GM18951 (cell line): Measurements from ENCODE around the gene TEC.
A peak's percentile ranks its signal among the peaks of the same experiment; 100 is the strongest.
"Not testable (repeated sequence)": the region's sequence is repeated elsewhere in the genome, so short reads cannot be mapped to it uniquely, and the experiment has no call there.

ENCODE experiments used
- POLR2A ChIP-seq: IDR thresholded peaks from 4 replicates; pipeline ENCODE4 v1.6.1; 2011; ENCODE audit warnings: mild to moderate bottlenecking; ENCODE audit not compliant: insufficient read length, insufficient read depth; ENCODE audit errors: extremely low read depth
- in situ Hi-C: fragments of 300-500 bp; cut with MboI; formaldehyde crosslinking; loops from one replicate; pipeline ENCODE4 v1.12.0; 2022; ENCODE audit warnings: low sequenced_read_pairs, mixed read lengths, inconsistent platforms; ENCODE audit not compliant: unreplicated experiment

Gene TEC

DNA sequence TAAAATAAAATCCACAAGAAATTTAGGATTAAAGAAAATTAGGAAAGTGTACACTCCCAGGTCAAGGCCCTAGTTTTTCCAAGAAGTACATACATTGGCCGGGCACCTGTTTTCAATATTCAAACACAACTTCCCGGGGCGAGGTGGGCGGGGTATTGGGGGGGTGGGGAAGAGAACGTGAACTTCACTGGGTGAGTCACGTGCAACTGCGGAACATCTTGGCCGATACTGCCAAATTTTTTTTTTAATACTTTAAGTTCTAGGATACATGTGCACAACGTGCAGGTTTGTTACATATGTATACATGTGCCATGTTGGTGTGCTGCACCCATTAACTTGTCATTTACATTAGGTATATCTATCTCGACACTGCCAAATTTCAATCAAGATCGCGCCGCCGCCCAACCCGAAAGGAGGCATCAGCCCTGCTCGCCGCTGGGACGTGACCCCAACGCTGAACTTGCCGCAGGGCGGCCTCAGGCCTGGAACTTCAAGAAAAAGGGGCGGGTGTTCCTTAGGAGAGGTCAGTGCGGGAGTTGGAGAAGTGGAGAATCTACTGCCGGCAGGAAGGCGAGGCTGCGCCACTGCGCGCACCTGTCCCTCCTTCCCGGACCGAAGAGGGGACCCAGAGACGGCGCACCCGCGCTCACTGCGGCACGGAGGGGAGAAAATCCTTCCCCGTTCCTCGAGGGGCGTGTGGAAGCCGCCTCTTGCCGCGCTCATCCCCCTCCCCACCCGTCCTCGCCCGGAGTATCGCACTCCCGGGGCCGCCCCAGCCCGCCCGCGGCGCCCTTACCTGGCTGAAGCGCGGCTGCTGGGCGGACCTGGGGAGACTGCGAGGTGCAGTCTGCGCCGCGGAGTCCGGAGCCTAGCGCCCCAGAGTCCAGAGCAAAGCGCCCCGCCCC is at the start of gene TEC:
Gene TEC (minus strand): TSS at position 883 of the 905 bp plus-strand sequence. CDS start 41,224 bp downstream, outside the sequence.
- peak; percentile 89 for TF ChIP-seq POLR2A

DNA sequence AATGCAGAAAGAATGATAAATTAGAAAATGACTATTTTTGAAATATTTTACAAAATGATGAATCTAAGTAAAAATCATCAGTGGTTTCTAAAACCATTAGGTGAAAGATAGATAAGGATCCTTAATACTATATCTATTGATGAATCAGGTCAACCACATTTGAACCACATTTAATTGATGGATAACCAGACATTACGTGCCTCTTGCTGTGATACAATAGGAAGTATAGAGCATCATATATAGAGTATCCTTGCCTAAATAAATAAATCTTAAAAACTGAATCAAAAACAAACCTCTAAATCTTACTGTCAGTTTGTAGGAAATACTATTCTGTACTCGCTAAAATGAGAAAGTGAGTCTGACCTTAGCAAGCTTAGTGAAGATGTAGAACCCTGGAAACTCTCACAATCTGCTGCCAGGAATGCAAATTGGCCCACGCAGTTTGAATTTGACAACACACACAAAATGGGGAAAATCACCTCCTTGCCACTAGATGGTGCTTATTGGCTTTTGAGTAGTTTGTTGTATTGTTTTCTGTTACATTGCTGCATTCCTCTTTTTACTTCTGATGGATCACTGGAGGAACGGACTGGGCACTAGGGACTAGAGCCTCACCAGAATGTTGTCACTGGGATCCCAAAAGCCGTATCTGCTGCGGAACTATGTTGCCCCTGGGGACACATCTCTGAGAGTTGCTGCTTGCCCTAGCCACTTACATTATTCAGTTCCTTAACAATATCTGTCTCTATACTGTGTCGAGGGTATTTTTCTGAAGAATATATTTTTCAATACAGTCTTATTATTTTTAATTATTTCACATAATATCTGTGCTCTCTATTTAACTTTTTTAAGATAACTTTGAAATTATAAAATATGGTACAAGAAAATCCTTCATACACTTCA is 46.3 kb upstream of the TEC start:
- in situ Hi-C loops: no loop called here

More for the DNA sequence above, at the start of gene TEC:
- in situ Hi-C loops: no loop called here

DNA sequence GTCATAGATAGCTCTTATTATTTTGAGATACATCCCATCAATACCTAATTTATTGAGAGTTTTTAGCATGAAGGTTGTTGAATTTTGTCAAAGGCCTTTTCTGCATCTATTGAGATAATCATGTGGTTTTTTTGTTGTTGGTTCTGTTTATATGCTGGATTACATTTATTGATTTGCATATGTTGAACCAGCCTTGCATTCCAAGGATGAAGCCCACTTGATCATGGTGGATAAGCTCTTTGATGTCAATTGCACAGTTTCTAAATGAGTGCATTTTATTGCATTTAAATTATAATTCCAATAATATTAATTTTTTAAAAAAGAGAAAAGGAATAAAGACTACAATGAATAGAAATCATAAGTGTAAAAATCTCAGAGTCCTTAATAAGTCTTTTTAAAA is 45.1 kb upstream of the TEC start:
- in situ Hi-C loops: not testable (repeated sequence)

More for the DNA sequence above, 46.3 kb upstream of the TEC start:
- no peak for TF ChIP-seq POLR2A

DNA sequence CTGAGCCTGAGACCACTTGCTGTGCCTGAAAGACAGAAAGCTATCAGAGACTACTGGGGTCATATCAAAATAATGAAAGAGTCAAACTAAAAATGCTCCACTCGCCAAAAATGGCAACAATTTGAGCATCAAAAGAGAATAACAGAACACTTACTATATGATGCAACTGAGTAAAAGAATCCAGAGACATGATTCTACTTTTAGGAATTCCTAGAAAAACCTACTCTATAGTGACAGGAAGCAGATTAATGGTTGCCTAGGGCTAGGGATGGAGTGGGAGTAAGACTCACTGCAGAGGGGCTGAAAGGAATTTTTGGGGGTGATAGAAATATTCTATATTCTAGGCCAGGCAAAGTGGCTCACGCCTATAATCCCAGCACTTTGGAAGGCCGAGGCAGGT is 42.3 kb upstream of the TEC start:
- in situ Hi-C loops: no loop called here
- no peak for TF ChIP-seq POLR2A

DNA sequence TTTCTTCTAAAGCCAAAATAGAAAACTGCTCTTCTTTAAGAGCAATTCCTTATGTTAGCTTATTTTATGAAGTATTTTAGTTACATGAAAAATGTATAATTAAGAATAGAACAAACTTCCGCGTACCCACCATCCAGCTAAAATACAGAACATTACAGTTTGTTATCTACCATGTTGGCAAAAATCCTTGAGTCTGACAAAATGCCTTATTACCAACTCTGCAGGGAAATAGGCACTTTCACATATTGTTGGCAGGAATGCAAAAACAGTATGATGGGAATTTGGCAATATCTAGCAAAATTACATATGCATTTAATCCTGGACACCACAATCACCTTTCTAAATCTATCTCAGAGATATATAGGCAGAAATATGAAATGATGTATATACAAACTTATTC is 39.3 kb upstream of the TEC start:
- no peak for TF ChIP-seq POLR2A
- in situ Hi-C loops: no loop called here

DNA sequence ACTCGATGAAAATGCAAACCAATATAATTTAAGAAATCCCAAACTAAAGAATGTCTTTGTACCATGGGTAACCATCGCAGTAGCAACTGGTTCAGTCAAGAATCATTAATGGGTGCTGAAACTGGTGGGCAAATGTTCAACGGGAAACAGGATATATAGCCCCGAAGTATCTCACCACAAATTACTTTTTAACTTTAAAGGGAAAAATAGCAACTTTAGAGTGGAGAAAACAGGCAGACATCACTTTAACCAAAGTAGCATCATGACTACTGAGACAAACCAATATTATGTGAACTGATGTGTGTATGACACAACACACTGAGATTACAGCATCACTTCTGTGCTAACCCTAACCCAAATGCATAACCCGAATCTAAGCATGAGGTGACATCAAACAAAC is 37.9 kb upstream of the TEC start:
- in situ Hi-C loops: no loop called here

DNA sequence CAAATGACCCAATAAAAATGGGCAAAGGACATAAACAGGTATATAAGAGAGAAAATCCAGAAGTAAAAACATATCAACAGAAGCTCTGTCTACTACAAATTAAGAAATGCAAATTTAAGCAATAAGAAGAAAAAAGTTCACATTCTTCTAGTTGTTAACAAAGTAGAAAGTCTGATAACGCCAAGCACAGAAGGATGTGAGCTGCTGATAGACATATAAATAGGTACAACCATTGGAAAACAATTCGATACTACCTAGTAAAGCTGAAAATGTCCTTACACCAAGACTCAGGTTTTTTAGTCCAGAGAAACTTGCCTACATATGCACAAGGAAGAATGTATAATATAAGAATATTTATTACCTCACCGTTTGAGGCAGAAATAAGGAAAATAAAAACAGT is 35.9 kb upstream of the TEC start:
- in situ Hi-C loops: no loop called here

More for the DNA sequence above, 37.9 kb upstream of the TEC start:
- no peak for TF ChIP-seq POLR2A

DNA sequence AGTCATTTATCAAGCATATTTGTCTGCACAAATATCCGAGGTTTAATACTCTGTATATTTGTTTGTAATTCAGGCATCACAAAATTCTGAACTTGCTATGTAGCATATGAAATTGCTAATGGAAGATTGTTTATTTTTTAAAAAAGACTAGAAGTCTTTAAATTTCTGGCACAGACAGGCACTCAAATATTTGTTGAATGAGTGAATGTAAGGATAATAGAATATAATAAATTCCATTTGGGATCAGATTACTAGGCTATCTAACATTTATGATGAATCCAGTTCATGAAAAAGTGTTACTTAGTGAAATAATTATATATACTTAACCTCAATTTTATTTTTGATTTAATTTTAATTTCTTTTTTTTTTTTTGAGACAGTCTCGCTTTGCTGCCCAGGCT is 30.4 kb upstream of the TEC start:
- in situ Hi-C loops: no loop called here
- no peak for TF ChIP-seq POLR2A

More for the DNA sequence above, 35.9 kb upstream of the TEC start:
- TF ChIP-seq POLR2A: no peak

DNA sequence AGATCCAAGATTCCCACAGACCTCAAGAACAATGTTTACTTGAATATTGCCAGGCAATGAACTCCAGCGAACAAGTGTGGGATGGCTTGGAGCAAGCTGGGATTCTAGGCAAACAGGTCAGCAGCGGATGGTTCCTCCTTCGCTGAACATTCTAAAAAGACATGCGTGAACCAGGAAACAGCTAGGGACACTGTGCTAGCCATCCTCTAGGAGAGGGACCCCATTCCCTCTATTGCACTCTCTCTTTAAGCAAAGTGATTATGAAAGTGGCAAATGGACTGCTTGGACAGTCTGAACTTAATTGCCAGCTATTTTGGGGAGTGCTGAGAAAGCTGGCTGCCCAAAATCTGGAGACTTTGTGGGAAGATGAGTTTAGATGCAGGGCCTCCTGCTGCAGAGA is 29.9 kb upstream of the TEC start:
- no peak for TF ChIP-seq POLR2A
- in situ Hi-C loops: no loop called here

DNA sequence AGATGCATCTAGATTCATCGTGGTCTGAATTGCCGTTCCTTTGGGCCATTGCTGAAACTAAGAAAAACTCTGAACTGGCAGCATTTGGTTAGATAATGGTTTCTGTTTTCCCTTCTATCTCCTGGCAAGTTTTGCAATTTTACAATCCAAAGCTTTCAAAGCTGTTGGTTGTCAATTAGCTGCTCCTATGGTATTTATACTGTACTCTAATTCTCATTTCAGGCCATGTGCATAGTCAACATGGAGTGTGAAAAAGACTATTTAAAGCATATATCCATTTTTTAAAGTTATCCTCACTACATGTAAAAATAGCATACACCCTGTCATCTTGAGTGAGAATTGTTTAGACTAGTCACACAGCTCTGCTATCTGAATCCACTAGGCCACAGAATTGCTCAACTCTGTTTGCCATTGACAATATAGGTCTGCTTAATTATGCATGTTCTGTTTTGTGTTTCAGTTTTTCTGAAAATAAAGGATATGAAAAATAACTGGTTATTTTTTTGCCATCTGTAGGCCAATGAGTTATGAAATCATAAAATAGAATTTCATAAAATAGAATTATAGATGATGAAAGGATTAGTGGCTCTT is 27.7 kb upstream of the TEC start:
- in situ Hi-C loops: no loop called here
- no peak for TF ChIP-seq POLR2A

DNA sequence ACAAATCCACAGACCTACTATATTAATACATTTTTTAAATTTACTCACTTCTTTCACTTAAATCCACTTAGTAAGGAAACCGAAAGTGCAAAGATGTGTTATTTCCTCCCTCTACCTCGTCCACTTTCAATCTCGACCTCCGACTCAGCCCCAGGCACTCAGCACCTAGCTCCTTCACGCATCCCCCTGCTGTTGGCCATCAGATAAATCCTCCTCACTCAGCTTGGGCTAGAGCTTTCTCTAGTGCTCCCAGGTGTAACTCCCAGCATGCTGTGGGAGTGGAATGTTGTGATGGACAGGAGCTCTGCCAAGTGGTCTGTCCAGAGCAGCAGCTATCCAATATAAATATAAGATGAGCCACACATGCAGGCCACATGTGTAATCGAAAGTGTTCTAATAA is 26.7 kb upstream of the TEC start:
- no peak for TF ChIP-seq POLR2A
- in situ Hi-C loops: no loop called here

DNA sequence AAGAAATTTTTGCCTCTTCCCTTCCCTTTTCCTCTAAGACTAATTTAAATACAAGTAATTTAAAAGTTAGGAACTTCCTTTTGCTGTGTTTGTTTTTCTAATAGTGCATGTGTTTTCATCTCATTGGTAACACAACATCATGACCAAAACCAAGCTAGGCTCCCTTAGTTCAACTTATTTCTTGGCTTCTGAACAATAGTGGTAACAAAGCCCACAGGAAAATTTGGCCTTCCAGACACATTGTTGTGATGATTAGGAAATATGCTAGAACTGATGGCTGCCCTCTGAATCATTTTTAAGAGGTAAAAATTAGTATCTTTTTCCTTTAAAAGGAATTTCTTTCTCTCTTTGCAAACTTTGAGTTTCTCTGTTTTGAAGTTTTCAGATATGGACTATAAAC is 25.5 kb upstream of the TEC start:
- TF ChIP-seq POLR2A: no peak
- in situ Hi-C loops: no loop called here

DNA sequence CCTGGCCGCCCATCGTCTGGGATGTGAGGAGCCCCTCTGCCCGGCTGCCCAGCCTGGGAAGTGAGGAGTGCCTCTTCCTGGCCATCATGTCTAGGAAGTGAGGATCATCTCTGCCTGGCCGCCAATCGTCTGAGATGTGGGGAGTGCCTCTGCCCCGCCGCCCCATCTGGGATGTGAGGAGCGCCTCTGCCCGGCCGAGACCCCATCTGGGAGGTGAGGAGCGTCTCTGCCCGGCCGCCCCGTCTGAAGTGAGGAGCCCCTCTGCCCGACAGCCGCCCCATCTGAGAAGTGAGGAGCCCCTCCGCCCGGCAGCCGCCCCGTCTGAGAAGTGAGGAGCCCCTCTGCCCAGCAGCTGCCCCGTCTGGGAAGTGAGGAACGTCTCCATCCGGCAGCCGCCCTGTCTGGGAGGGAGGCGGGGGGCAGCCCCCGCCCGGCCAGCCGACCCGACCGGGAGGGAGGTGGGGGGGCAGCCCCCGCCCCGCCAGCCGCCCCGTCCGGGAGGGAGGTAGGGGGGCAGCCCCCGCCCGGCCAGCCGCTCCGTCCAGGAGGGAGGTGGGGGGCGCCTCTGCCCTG is 22.7 kb upstream of the TEC start:
- in situ Hi-C loops: not testable (repeated sequence)
